Measurements from ENCODE around the gene ANK3. TPM values are rescaled to one million over a fixed set of nuclear protein-coding genes. Genes with fewer than 3 reads are reported as not detected.

ANK3 gene
- total RNA-seq, 1 experiment from 2014 or later: 69.6 TPM

GRCh38 chr10:60377042-60377352, 12.7 kb downstream of the ANK3 start:
- Mint-ChIP-seq H3K4me3 (no peak overlapping the region), H3K27ac (no peak overlapping the region), H3K27me3 (ENCODE audit: low read depth) (no peaks in the 10 kb centered on the region), H3K36me3 (no peaks in the 10 kb centered on the region), H3K9me3 (no peaks in the 10 kb centered on the region), H3K4me1 (peaks cover 21% of the 10 kb centered on the region)
- no peak for TF ChIP-seq MAX (CRISPR knock-in tag; IDR thresholded peaks at IDR 0.05)
- no peak for TF ChIP-seq ATF6 (CRISPR knock-in tag; IDR thresholded peaks at IDR 0.05)
- TF ChIP-seq JUN (CRISPR knock-in tag; IDR thresholded peaks at IDR 0.05): no peak
- no peak for TF ChIP-seq RELA (CRISPR knock-in tag; IDR thresholded peaks at IDR 0.05; ENCODE audit: borderline replicate concordance)
- TF ChIP-seq, protein P1, sequence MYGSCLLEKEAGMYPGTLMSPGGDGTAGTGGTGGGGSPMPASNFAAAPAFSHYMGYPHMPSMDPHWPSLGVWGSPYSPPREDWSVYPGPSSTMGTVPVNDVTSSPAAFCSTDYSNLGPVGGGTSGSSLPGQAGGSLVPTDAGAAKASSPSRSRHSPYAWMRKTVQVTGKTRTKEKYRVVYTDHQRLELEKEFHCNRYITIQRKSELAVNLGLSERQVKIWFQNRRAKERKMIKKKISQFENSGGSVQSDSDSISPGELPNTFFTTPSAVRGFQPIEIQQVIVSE (CRISPR knock-in tag; IDR thresholded peaks at IDR 0.05; ENCODE audit: borderline replicate concordance): no peak
- TF ChIP-seq NR1H2 (CRISPR knock-in tag; IDR thresholded peaks at IDR 0.05): no peak
- no peak for TF ChIP-seq ATF1 (CRISPR knock-in tag; IDR thresholded peaks at IDR 0.05)
- no peak for TF ChIP-seq FOXK1 (CRISPR knock-in tag; IDR thresholded peaks at IDR 0.05)
- no peak for TF ChIP-seq HMGXB4 (CRISPR knock-in tag; IDR thresholded peaks at IDR 0.05)
- no peak for TF ChIP-seq IRF2 (CRISPR knock-in tag; IDR thresholded peaks at IDR 0.05; ENCODE audit: borderline replicate concordance, low read depth)
- no peak for TF ChIP-seq MXD4 (CRISPR knock-in tag; IDR thresholded peaks at IDR 0.05; ENCODE audit: borderline replicate concordance)
- CTCF ChIA-PET: interaction anchor here (0.5 kb wide), 1 partner anchor 532 kb away, joined by 5 read pairs; no protein-coding TSS in a partner anchor
- POLR2A ChIA-PET: no interaction called here
- DNase-seq (ENCODE audit: low spot score) (no peak), ATAC-seq (no peak)

DNA sequence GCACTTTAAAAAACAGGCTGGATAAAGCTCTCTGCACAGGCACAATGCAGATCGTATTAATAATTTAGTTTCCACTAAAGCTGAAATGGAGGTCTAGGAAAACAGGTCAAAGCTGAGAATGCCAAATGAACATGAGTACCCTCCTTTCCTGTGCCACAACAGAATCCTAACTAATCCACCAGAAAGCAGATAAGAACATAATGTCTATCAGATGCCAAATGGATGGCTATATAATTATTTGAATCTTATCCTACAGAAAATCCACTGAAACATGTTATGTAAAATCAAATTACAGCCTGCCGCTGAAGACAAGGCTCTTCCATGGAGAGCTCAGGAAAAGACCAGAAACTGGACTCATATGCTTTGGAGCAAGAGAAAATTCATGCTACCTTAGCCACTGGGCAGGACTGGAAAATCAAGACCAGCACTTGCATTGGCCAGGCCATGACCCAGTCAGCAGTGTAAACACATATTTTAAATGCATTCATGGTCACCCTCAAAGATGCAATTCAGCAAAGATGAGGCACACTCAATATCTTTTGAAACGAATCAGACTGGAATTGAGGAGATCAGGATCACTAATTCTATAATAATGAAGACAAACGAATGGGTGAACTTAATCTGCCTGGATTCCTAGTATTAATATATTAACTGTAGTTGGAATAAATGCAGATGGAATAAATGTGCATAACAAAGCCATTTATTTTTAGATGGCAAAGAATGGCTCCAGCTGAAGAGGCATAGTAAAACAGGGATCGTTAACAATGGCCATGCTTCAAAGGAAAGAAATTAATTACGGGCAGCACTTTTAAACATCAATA, 13.2 kb downstream of the ANK3 start:
- CTCF ChIA-PET: no interaction called here
- Mint-ChIP-seq H3K4me1 (peaks cover 21% of the 10 kb centered on the region), H3K36me3 (no peaks in the 10 kb centered on the region), H3K4me3 (no peak overlapping the region), H3K9me3 (no peaks in the 10 kb centered on the region), H3K27ac (no peak overlapping the region), H3K27me3 (ENCODE audit: low read depth) (no peaks in the 10 kb centered on the region)
- POLR2A ChIA-PET: no interaction called here
- DNase-seq (ENCODE audit: low spot score) (no peak), ATAC-seq (no peak)
- no peak for TF ChIP-seq SMAD4 (CRISPR knock-in tag; IDR thresholded peaks at IDR 0.05)
- TF ChIP-seq ZNF425 (CRISPR knock-in tag; conservative IDR thresholded peaks at IDR 0.05): no peak
- no peak for TF ChIP-seq ZNF121 (CRISPR knock-in tag; IDR thresholded peaks at IDR 0.05)
- TF ChIP-seq OVOL2 (CRISPR knock-in tag; IDR thresholded peaks at IDR 0.05; ENCODE audit: borderline replicate concordance): no peak
- TF ChIP-seq RELA (CRISPR knock-in tag; IDR thresholded peaks at IDR 0.05; ENCODE audit: borderline replicate concordance): no peak
- TF ChIP-seq ESRRA (CRISPR knock-in tag; IDR thresholded peaks at IDR 0.05; ENCODE audit: borderline replicate concordance): no peak
- TF ChIP-seq TCF7 (CRISPR knock-in tag; IDR thresholded peaks at IDR 0.05; ENCODE audit: low read depth): no peak
- no peak for TF ChIP-seq FOXJ3 (CRISPR knock-in tag; IDR thresholded peaks at IDR 0.05; ENCODE audit: borderline replicate concordance)
- no peak for TF ChIP-seq ATF6 (CRISPR knock-in tag; IDR thresholded peaks at IDR 0.05)
- TF ChIP-seq NR1H2 (CRISPR knock-in tag; IDR thresholded peaks at IDR 0.05): no peak
- TF ChIP-seq NR3C1 (CRISPR knock-in tag; conservative IDR thresholded peaks at IDR 0.05; ENCODE audit: low read depth): no peak
- no peak for TF ChIP-seq GRHL2 (CRISPR knock-in tag; IDR thresholded peaks at IDR 0.05; ENCODE audit: insufficient replicate concordance, severe bottlenecking)
- no peak for TF ChIP-seq NFATC4 (CRISPR knock-in tag; IDR thresholded peaks at IDR 0.05)
- no peak for TF ChIP-seq TEAD4 (CRISPR knock-in tag; IDR thresholded peaks at IDR 0.05)
- TF ChIP-seq SMAD3 (CRISPR knock-in tag; IDR thresholded peaks at IDR 0.05; ENCODE audit: borderline replicate concordance): no peak

Data from WTC11 (cell line).